K562 (cell line): Measurements from ENCODE around the gene SERPINE3. TPM values are rescaled to one million over a fixed set of nuclear protein-coding genes. Genes with fewer than 3 reads are reported as not detected.

ENCODE experiments used
- ATAC-seq: fragments of 200-7000 bp; cut with Tn5 transposase; 3 replicates; pipeline ENCODE4 v1.9.1; 2020; ENCODE audit warnings: moderate library complexity
- BruUV-seq: library from RNA; stranded (reverse); fragments of 400-500 nt; replicated peaks from 2 replicates; lab custom pipeline; 2021; lab: Mats Ljungman, UMichigan
- CTCF ChIA-PET: fragments of 300-600 bp; formaldehyde crosslinking; extraction: SDS; loops from one replicate; lab custom pipeline; 2021; ENCODE audit warnings: low intra/inter-chr PET ratio; lab: Yijun Ruan, JAX
- POLR2A ChIA-PET: fragments of 300-600, 350-650 bp; sonication (Branson Sonifier 250); formaldehyde crosslinking; extraction: SDS; loops from one replicate; lab custom pipeline; 2021; ENCODE audit warnings: antibody characterized with exemption, inconsistent platforms; lab: Yijun Ruan, JAX
- DNase-seq, 4 experiments: peaks; one replicate each; pipeline versions ENCODE4 v3.0.0 to v3.0.0-alpha.2; 2011 to 2018; ENCODE audit warnings: low spot score in 3 of 4, mixed read lengths in 3 of 4; ENCODE audit errors: extremely low read depth in 1 of 4
- FAIRE-seq: peaks from 2 replicates; lab custom pipeline; 2011; peaks lifted over from hg19 to GRCh38; lab: Jason Lieb, UNC
- H2AFZ ChIP-seq: 2 replicates; pipeline ENCODE4 v1.6.0; 2011; ENCODE audit warnings: low read depth, low read length, control low read depth, inconsistent platforms
- H3K27ac ChIP-seq: fragments of 200-600 bp; 3 replicates; pipeline ENCODE4 v1.8.0; 2011; ENCODE audit warnings: low read depth, mild to moderate bottlenecking, control low read depth, inconsistent platforms, low read length, moderate library complexity, mixed read lengths; ENCODE audit errors: extremely low read depth
- H3K27me3 ChIP-seq, 2 experiments: fragments of 300-600 bp in 1 of 2; 2 replicates in 1 of 2; 3 replicates in 1 of 2; pipeline versions ENCODE4 v1.6.0 to v1.8.0; 2011; ENCODE audit warnings: inconsistent platforms in 2 of 2, low read length in 2 of 2, mild to moderate bottlenecking in 1 of 2, mixed read lengths in 1 of 2, moderate library complexity in 1 of 2; ENCODE audit not compliant: control insufficient read depth in 2 of 2, insufficient read depth in 2 of 2
- H3K36me3 ChIP-seq: fragments of 300-600 bp; 3 replicates; pipeline ENCODE4 v1.8.0; 2011; ENCODE audit warnings: mild to moderate bottlenecking, low read length, inconsistent platforms; ENCODE audit not compliant: control insufficient read depth, insufficient read depth
- H3K4me1 ChIP-seq, 2 experiments: fragments of 200-600 bp in 1 of 2; replicated peaks in 1 of 2; 2 replicates in 1 of 2; 3 replicates in 1 of 2; pipeline versions ENCODE4 v1.5.1 to v1.8.0; 2011; ENCODE audit warnings: inconsistent platforms in 2 of 2, low read length in 2 of 2, mild to moderate bottlenecking in 1 of 2, mixed read lengths in 1 of 2, moderate library complexity in 1 of 2; ENCODE audit not compliant: control insufficient read depth in 2 of 2, insufficient read depth in 2 of 2
- H3K4me2 ChIP-seq: 2 replicates; pipeline ENCODE4 v1.6.1; 2011; ENCODE audit warnings: low read length, control low read depth, inconsistent platforms, mixed read lengths; ENCODE audit not compliant: insufficient read depth
- H3K4me3 ChIP-seq: fragments of 200-600 bp; sonication (generic), shearing (Covaris generic); 2 replicates; pipeline ENCODE4 v1.5.1; 2016; ENCODE audit warnings: control low read depth, inconsistent platforms
- H3K79me2 ChIP-seq: fragments of 200-600 bp; 3 replicates; pipeline ENCODE4 v1.8.0; 2011; ENCODE audit warnings: low read length, inconsistent platforms; ENCODE audit not compliant: control insufficient read depth, insufficient read depth
- H3K9ac ChIP-seq, 2 experiments: 2 replicates each; pipeline versions ENCODE4 v1.6.0 to v1.6.1; 2011; ENCODE audit warnings: low read depth in 2 of 2, low read length in 2 of 2, control low read depth in 1 of 2, inconsistent platforms in 1 of 2, mild to moderate bottlenecking in 1 of 2, mixed read lengths in 1 of 2; ENCODE audit not compliant: insufficient read depth in 1 of 2
- H3K9me1 ChIP-seq: one replicate; pipeline ENCODE4 v1.6.0; 2011; ENCODE audit warnings: inconsistent platforms, mild to moderate bottlenecking, low read length, moderate library complexity; ENCODE audit not compliant: control insufficient read depth, insufficient read depth
- H3K9me3 ChIP-seq: replicated peaks from 2 replicates; pipeline ENCODE4 v1.5.1; 2011; ENCODE audit warnings: low read depth, low read length, inconsistent platforms; ENCODE audit not compliant: control insufficient read depth, insufficient read depth
- H4K20me1 ChIP-seq: replicated peaks from 2 replicates; pipeline ENCODE4 v1.6.1; 2011; ENCODE audit warnings: low read length, inconsistent platforms, mixed read lengths; ENCODE audit not compliant: control insufficient read depth, insufficient read depth
- CREBBP ChIP-seq: IDR thresholded peaks from one replicate; pipeline ENCODE4 v1.6.1; 2012; ENCODE audit warnings: low read depth, mild to moderate bottlenecking, control low read depth, inconsistent platforms, low read length
- NFIC ChIP-seq: fragments of 450-650 bp; IDR thresholded peaks from 2 replicates; pipeline ENCODE4 v1.6.1; 2017; ENCODE audit warnings: mild to moderate bottlenecking, inconsistent platforms
- ZNF146 ChIP-seq: IDR thresholded peaks from one replicate; pipeline ENCODE4 v1.6.1; 2018; ENCODE audit warnings: missing compliant biosample characterization; ENCODE audit not compliant: unreplicated experiment
- ZNF780A ChIP-seq: fragments of 250-450 bp; sonication (Bioruptor Pico); IDR thresholded peaks from 2 replicates; pipeline ENCODE4 v1.5.0; 2021; ENCODE audit warnings: mild to moderate bottlenecking
- WGBS: fragments of 100-300 bp; shearing (Covaris generic); methylation state at CpG from one replicate; pipeline ENCODE4 v1.1.6; 2016; ENCODE audit warnings: low coverage, mixed read lengths; ENCODE audit not compliant: insufficient coverage; ENCODE audit errors: missing lambda C conversion rate; 5-methylcytosine and 5-hydroxymethylcytosine counted together
- in situ Hi-C: fragments of 300-500 bp; cut with MboI; formaldehyde crosslinking; loops from 4 replicates; pipeline ENCODE4 v1.15.0; 2018; ENCODE audit warnings: inconsistent platforms, mixed read lengths
- intact Hi-C: fragments of 100-400 bp; cut with micrococcal nuclease; formaldehyde crosslinking; loops from 2 replicates; pipeline ENCODE4 v1.14.2; 2022
- polyA plus RNA-seq, 8 experiments: library from polyadenylated mRNA; depleted of rRNA in 4 of 8; stranded (reverse) in 5 of 8; unstranded in 3 of 8; fragments of >200 nt; fragmentation: Nextera tagmentation in 2 of 8; fragmentation: Illumina TruSeq in 1 of 8; extraction: Ambion mirVana in 2 of 8; extraction: Trizol in 1 of 8; gene quantifications; 2 replicates each; pipeline versions ENCODE4 v1.2.1 to v1.2.3, GENCODE V29; 2011 to 2014; ENCODE audit warnings: inconsistent platforms in 1 of 8, missing spikeins in 1 of 8
- total RNA-seq, 7 experiments: library from RNA; depleted of rRNA in 6 of 7; stranded (reverse); fragments of >200 nt in 6 of 7; fragmentation: Illumina TruSeq in 2 of 7; extraction: Trizol in 2 of 7; gene quantifications; 2 replicates each; pipeline versions ENCODE4 v1.2.1 to v1.2.3, GENCODE V29; 2011 to 2021; ENCODE audit warnings: low replicate concordance in 1 of 7
- TF ChIP-seq, protein P1 (sequence below), 3 experiments: IDR thresholded peaks in 2 of 3; conservative IDR thresholded peaks in 1 of 3; 2 replicates each; pipeline ENCODE4 v1.5.1; 2011 to 2012; ENCODE audit warnings: low read length in 3 of 3, mild to moderate bottlenecking in 3 of 3, control low read depth in 2 of 3, improper control_type of control experiment in 1 of 3, inconsistent platforms in 1 of 3, low read depth in 1 of 3, mixed read lengths in 1 of 3, moderate library complexity in 1 of 3; ENCODE audit not compliant: insufficient read depth in 2 of 3
- TF ChIP-seq, protein P2 (sequence below): fragments of 450-650 bp; IDR thresholded peaks from 2 replicates; pipeline ENCODE4 v1.6.1; 2016; ENCODE audit warnings: low read depth, mild to moderate bottlenecking, moderate library complexity

SERPINE3 gene
- total and polyA plus RNA-seq, 9 of the 15 experiments (the other 6 are each of a cell fraction or from before 2014, with no cell fraction given), result not detected

DNA sequence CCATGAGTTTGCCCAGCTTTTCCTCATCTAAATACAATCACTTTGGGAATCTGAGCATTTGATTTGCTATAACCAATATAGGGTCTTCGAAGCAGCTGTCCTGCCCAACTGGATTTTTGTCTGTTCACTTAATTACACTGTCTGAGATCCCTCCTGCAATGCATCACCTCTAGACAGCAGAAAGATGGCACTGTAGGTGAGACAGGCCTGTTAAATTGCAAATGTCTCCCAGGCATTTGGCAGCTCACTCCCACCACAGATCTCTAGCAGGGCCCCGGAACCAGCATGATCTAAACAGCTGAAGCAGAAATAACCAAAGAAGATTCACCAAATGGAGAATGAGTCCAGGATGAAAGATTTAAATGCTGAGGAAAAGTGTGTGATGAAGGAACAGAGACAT, 41.9 kb upstream of the SERPINE3 start:
- WGBS, result 0% methylated on average over 2 of the region's 2 CpGs
- Histone ChIP-seq H3K9ac (no peak overlapping the region), H2AFZ (no peak overlapping the region)
- in situ Hi-C loops, result loop anchor here (10.0 kb wide), 1 partner anchor 163 kb away; no protein-coding TSS in a partner anchor
- no peak for TF ChIP-seq ZNF780A
- TF ChIP-seq, protein P1, sequence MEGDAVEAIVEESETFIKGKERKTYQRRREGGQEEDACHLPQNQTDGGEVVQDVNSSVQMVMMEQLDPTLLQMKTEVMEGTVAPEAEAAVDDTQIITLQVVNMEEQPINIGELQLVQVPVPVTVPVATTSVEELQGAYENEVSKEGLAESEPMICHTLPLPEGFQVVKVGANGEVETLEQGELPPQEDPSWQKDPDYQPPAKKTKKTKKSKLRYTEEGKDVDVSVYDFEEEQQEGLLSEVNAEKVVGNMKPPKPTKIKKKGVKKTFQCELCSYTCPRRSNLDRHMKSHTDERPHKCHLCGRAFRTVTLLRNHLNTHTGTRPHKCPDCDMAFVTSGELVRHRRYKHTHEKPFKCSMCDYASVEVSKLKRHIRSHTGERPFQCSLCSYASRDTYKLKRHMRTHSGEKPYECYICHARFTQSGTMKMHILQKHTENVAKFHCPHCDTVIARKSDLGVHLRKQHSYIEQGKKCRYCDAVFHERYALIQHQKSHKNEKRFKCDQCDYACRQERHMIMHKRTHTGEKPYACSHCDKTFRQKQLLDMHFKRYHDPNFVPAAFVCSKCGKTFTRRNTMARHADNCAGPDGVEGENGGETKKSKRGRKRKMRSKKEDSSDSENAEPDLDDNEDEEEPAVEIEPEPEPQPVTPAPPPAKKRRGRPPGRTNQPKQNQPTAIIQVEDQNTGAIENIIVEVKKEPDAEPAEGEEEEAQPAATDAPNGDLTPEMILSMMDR (IDR thresholded peaks at IDR 0.05 in 2 of 3, conservative IDR thresholded peaks at IDR 0.05 in 1 of 3; ENCODE audit: insufficient read depth in 2 of 3, low read depth in 1 of 3, low read length in 3 of 3), result 0 out of 6 replicates have a peak, but pooled peaks of 1 of the 3 experiments have one; percentile 13
- TF ChIP-seq ZNF146 (CRISPR knock-in tag), result no peak
- TF ChIP-seq, protein P2, sequence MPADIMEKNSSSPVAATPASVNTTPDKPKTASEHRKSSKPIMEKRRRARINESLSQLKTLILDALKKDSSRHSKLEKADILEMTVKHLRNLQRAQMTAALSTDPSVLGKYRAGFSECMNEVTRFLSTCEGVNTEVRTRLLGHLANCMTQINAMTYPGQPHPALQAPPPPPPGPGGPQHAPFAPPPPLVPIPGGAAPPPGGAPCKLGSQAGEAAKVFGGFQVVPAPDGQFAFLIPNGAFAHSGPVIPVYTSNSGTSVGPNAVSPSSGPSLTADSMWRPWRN, result no peak
- no peak for TF ChIP-seq CREBBP
- TF ChIP-seq NFIC, result no peak
- TF ChIP-seq, all 486 proteins: peak for 1
- intact Hi-C loops, result no loop called here
- Histone ChIP-seq H3K79me2 (no peaks in the 10 kb centered on the region), H3K36me3 (no peaks in the 10 kb centered on the region), H3K27ac (no peak overlapping the region), H3K9me1 (no peaks in the 10 kb centered on the region), H3K4me2 (no peak overlapping the region), H4K20me1 (no peaks in the 10 kb centered on the region), H3K9me3 (no peaks in the 10 kb centered on the region), H3K27me3 (peaks cover 4 to 34% of the 10 kb centered on the region in 2 experiments; a peak in 4 of 5 replicates), H3K4me1 (no peaks in the 10 kb centered on the region), H3K4me3 (no peak overlapping the region)
- peak; percentile 51; the same call in 1 of the 3 replicates for ATAC-seq
- ChIA-PET POLR2A (interaction anchor here (1.0 kb wide), 1 partner anchor 63 kb away, joined by 3 read pairs; no protein-coding TSS in a partner anchor), CTCF (no interaction called here)
- no TSS peak for BruUV-seq
- DNase-seq, result no peak
- FAIRE-seq, result no peak
